Activated effector memory CD4-positive, alpha-beta T cell treated with Interleukin-2 at 50 U/mL for 16 hours (primary cell): ENCODE measurements around the gene VAT1L.

ENCODE experiments used
- DNase-seq: peaks from one replicate; pipeline ENCODE4 v3.0.0-alpha.2; 2020

Gene VAT1L

GRCh38 chr16:78002915-78003538, 214.7 kb downstream of the VAT1L start:
- DNase-seq, result peak; percentile 25

GRCh38 chr16:78004517-78004916, 216.2 kb downstream of the VAT1L start:
- no peak for DNase-seq

- no peak for DNase-seq
Measured at GRCh38 chr16:78005881-78006280, 217.5 kb downstream of the VAT1L start.

- no peak for DNase-seq
Measured at GRCh38 chr16:78007121-78007520, 218.8 kb downstream of the VAT1L start.

- no peak for DNase-seq
Measured at GRCh38 chr16:78022347-78023060, 234.1 kb downstream of the VAT1L start, which contains the start of gene CLEC3A. Gene CLEC3A, plus strand, starts transcription at chr16:78022548. Its CDS starts 79 bp downstream, at chr16:78022627.

DNA sequence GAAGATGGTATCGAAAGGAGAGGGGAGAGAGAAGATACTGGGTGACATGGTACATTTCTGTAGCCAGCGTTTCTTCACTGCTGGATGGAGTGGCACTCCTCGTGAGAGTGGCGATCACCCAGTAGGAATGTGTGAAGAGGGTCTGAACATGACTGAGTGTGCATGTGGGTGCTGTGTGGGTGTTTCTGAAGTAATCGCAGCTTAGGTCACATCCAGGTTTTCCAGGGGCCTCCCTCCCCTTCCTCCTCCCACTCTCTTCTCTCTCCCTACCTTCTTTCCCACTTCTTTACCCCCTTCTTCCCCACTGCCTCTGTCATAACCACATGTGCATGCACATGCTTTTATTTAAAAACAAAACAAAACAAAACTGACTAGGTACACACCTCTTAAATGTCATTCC, 235.8 kb downstream of the VAT1L start:
- DNase-seq, result no peak

- DNase-seq, result no peak
Measured at GRCh38 chr16:78025631-78026030, 237.3 kb downstream of the VAT1L start.

- DNase-seq, result no peak
Measured at GRCh38 chr16:78028018-78028417, 239.7 kb downstream of the VAT1L start.
